ENCODE results near the gene CNTNAP2.

- no peak for TF ChIP-seq CTCF (IDR thresholded peaks at IDR 0.05; ENCODE audit: control extremely low read depth in 1 of 3, insufficient read depth in 1 of 3, low read depth in 1 of 3, low read length in 3 of 3)
- no peak for TF ChIP-seq JUN (IDR thresholded peaks at IDR 0.05; ENCODE audit: low read depth, low read length)
- TF ChIP-seq MAX (IDR thresholded peaks at IDR 0.05): no peak
- no peak for TF ChIP-seq EGR1 (IDR thresholded peaks at IDR 0.05; ENCODE audit: borderline replicate concordance, low read depth, low read length)
Measured at GRCh38 chr7:148368562-148368961, 2252.0 kb downstream of the CNTNAP2 start.
